Left colon (tissue), 2 donors: ENCODE results near the gene USP3. TPM values are rescaled to one million over a fixed set of nuclear protein-coding genes. Genes with fewer than 3 reads are reported as not detected.

Experiments
- ATAC-seq: fragments of 200-7000 bp; cut with Tn5 transposase; one replicate; pipeline ENCODE4 v1.9.1; 2020; ENCODE audit warnings: mild to moderate bottlenecking, moderate library complexity
- DNase-seq, 2 donors: peaks; one replicate each; pipeline ENCODE4 v3.0.0-alpha.2; 2020
- intact Hi-C, 2 donors: fragments of 100-400 bp; cut with DNase I in 1 of 2; cut with micrococcal nuclease in 1 of 2; formaldehyde crosslinking; loops; one replicate each; pipeline versions ENCODE4 v1.11.2 to v1.14.0; 2022; cut with DNase I, micrococcal nuclease
- total RNA-seq, 2 donors: library from RNA; stranded (reverse); fragmentation: NEBNext Ultra II Directional; extraction: Animal tissue kit (Norgen Biotek cat#: 25700); gene quantifications; one replicate each; pipeline ENCODE4 v1.2.1, GENCODE V29; 2021
- donor health status: DM: no; HTN: no; CAD: no.
- donor health status: DM: yes; HTN: yes; CAD: no.

Gene USP3
- total RNA-seq, 2 donors from 2014 or later = 74.7 to 79.9 TPM

DNA sequence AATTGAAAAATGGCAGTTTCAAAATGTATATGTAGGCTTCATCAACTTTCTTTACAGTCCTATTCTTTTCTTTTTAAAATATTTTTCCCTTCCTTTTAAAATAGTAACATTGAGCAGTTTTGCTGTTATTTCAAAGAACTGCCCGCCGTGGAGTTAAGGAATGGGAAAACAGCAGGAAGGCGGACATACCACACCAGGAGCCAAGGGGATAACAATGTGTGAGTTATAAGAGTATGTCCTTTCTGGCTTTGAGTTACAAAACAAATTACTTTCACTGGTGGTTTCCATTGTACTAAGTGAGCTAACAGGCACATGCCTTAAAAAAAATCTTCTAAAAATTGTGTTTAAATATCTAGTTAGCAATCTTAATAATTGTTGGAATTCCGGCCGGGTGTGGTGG is 55.4 kb downstream of the USP3 start:
- intact Hi-C loops = no loop called here
- DNase-seq = no peak
- ATAC-seq = no peak

DNA sequence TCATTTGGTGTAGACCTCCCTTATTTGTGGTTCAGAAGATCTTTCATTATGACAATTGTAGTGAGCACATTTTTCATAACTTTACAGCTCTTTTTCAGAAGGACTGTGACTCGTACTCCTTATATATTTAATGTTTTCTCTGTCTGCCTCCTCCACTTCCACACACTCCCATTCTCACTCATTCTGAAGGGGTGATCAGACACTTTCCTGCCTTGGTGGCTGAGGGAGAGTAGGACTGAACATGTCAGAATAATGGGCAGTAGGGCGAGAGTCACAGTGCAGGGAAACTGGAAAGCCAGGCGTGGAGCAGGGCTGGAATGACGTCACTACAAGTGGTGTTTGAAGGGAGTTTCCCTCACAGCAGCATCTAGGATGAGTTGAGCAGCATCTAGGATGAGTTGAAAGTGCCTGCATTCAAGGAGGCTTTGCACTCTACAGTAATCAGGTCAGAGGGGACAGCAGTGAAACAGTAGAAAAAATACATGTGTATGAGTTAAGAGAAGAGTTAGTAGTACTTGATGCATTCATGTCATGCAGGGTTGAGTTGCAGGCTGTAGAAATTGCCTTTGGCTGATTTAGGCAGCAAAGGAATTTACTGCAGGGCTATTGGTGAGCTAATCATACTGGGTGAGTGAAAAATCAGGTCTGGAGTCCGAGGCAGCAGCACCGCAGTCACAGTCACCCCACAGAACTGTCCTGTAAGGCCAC is 56.5 kb downstream of the USP3 start:
- DNase-seq (no peak), ATAC-seq (no peak)
- intact Hi-C loops = no loop called here

GRCh38 chr15:63564093-63564492 is 59.7 kb downstream of the USP3 start:
- ATAC-seq = no peak
- DNase-seq = no peak
- intact Hi-C loops = no loop called here

- ATAC-seq = peak; percentile 35
- DNase-seq = no peak
- intact Hi-C loops = no loop called here
Observed at GRCh38 chr15:63565536-63566186, 61.3 kb downstream of the USP3 start.

GRCh38 chr15:63572749-63573464 is 68.5 kb downstream of the USP3 start:
- intact Hi-C loops = no loop called here
- no peak for DNase-seq
- ATAC-seq = no peak

DNA sequence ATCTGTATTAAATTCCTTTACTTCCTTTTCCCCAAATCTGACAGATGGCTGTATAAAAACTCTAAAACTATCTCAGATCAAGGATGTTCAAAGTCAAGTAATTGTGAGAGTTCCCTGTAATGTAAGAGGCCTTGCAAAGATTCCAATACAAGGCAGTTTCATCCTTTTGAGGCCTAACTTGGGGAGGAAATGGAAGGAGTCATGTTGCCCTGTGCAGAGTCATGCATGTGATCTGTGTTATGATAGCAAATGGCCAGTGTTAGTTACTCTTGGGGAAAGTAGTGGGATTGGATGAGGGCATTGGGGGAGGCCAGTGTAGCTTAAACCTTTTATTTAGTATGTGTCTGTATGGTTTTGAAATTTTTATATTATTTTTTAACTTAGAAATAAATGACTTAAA is 69.1 kb downstream of the USP3 start:
- DNase-seq (no peak), ATAC-seq (no peak)
- intact Hi-C loops = no loop called here

- intact Hi-C loops = no loop called here
- ATAC-seq (no peak), DNase-seq (no peak)
Observed at GRCh38 chr15:63575312-63575711, 70.9 kb downstream of the USP3 start.

GRCh38 chr15:63576441-63576840 is 72.0 kb downstream of the USP3 start:
- intact Hi-C loops = no loop called here
- no peak for ATAC-seq
- DNase-seq = no peak

GRCh38 chr15:63582179-63582578 is 77.8 kb downstream of the USP3 start:
- no peak for ATAC-seq
- DNase-seq = no peak
- intact Hi-C loops = no loop called here

- ATAC-seq (no peak), DNase-seq (no peak)
- intact Hi-C loops = no loop called here
Observed at GRCh38 chr15:63582718-63583426, 78.5 kb downstream of the USP3 start.

DNA sequence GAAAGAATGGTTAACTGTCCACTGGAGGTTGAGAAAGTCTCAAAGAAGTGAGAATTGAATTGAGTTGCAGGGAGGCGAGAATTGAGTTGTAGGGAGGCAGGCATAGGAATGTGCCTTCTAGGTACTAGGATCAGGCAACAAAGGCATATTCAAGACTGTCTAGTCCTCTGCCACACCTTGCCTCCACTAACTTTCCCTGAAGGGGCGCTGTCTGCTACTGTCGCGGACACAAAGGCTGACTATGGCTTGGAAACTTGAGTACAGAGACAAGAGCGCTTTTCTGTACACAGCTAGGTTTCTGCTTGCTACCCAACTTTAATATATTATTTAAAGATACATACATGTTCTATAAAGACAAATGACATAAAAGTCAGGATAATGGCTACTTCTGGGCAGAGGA is 82.4 kb downstream of the USP3 start:
- peak; percentile 34 for ATAC-seq
- intact Hi-C loops = no loop called here
- no peak for DNase-seq

GRCh38 chr15:63587527-63587926 is 83.1 kb downstream of the USP3 start:
- no peak for DNase-seq
- ATAC-seq = peak; percentile 33
- intact Hi-C loops = no loop called here

- DNase-seq (no peak), ATAC-seq (no peak)
- intact Hi-C loops = no loop called here
Observed at GRCh38 chr15:63588826-63589225, 84.4 kb downstream of the USP3 start.

GRCh38 chr15:63593705-63594671 is 89.6 kb downstream of the USP3 start:
- ATAC-seq (no peak), DNase-seq (no peak)
- intact Hi-C loops = no loop called here

- ATAC-seq = no peak
- intact Hi-C loops = loop anchor here in 1 of 2 donors (5.0 kb wide), 2 partner anchors 93 to 128 kb away; partner anchors contain the start of gene USP3
- no peak for DNase-seq
Observed at GRCh38 chr15:63595065-63595464, 90.7 kb downstream of the USP3 start.

DNA sequence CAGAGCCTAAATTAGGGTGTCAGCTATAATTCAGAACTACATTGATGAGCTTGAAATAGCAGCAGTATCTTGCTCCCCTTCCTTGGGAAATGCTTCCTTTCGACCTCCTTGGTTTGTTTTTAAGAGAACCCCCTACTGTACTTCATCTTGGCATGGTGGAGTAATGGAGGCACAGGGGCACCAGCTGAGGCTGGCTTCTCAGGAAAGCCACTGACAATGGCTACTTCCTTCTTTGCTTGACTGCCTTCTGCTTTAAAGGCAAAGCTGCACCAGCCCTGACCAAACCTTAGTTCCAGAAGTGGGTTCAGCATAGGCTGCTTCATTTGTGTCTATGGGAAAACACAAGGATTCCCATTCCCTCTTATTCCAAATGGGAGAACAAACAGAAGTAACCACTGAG is 91.3 kb downstream of the USP3 start:
- intact Hi-C loops = loop anchor here in 1 of 2 donors (5.0 kb wide), 2 partner anchors 93 to 128 kb away; partner anchors contain the start of gene USP3

GRCh38 chr15:63596676-63597037 is 92.3 kb downstream of the USP3 start:
- intact Hi-C loops = loop anchor here in 1 of 2 donors (5.0 kb wide), 2 partner anchors 94 to 129 kb away; partner anchors contain the start of gene USP3
- DNase-seq (no peak), ATAC-seq (no peak)

More for the DNA sequence above, 91.3 kb downstream of the USP3 start:
- no peak for ATAC-seq
- DNase-seq = no peak
